GM12878 (cell line): Measurements from ENCODE around the gene ITPR2. TPM values are rescaled to one million over a fixed set of nuclear protein-coding genes. Genes with fewer than 3 reads are reported as not detected.

Experiments
- ATAC-seq: fragments of 200-7000 bp; cut with Tn5 transposase; 3 replicates; pipeline ENCODE4 v1.9.1; 2020; ENCODE audit warnings: mild to moderate bottlenecking, moderate library complexity
- BruUV-seq: library from RNA; stranded (reverse); fragments of 400-500 nt; replicated peaks from 2 replicates; lab custom pipeline; 2021; lab: Mats Ljungman, UMichigan
- CTCF ChIA-PET: fragments of 300-600 bp; sonication (Branson Sonifier 250); formaldehyde crosslinking; extraction: SDS; loops from one replicate; lab custom pipeline; 2021; ENCODE audit warnings: inconsistent platforms; lab: Yijun Ruan, JAX
- POLR2A ChIA-PET: fragments of 350-600 bp; formaldehyde crosslinking; extraction: SDS; loops from one replicate; lab custom pipeline; 2021; ENCODE audit warnings: inconsistent platforms; lab: Charles Lee
- RAD21 ChIA-PET: fragments of 300-600 bp; sonication (Branson Sonifier 250); formaldehyde crosslinking; loops from one replicate; lab custom pipeline; 2023; ENCODE audit warnings: antibody characterized with exemption; ENCODE audit not compliant: unreplicated experiment; lab: Charles Lee
- SMC1A ChIA-PET: fragments of 300-600 bp; sonication (Branson Sonifier 250); formaldehyde crosslinking; loops from one replicate; lab custom pipeline; 2023; ENCODE audit not compliant: unreplicated experiment, uncharacterized antibody; lab: Charles Lee
- DNase-seq: peaks from one replicate; pipeline ENCODE4 v3.0.0-alpha.2; 2011; ENCODE audit warnings: low read depth, low spot score
- FAIRE-seq: peaks from 3 replicates; lab custom pipeline; 2011; peaks lifted over from hg19 to GRCh38; lab: Jason Lieb, UNC
- H2AFZ ChIP-seq: 2 replicates; pipeline ENCODE4 v1.6.0; 2011; ENCODE audit warnings: low read depth, low read length, control low read depth; ENCODE audit not compliant: control insufficient read depth
- H3K27ac ChIP-seq: 2 replicates; pipeline ENCODE4 v1.5.1; 2011; ENCODE audit warnings: control low read depth; ENCODE audit not compliant: control insufficient read depth, insufficient read depth
- H3K27me3 ChIP-seq, 2 experiments: replicated peaks in 1 of 2; 2 replicates each; pipeline versions ENCODE4 v1.6.0 to v1.6.1; 2011; ENCODE audit warnings: low read length in 1 of 2; ENCODE audit not compliant: control insufficient read depth in 2 of 2, insufficient read depth in 2 of 2
- H3K36me3 ChIP-seq, 2 experiments: 2 replicates each; pipeline ENCODE4 v1.5.1; 2011; ENCODE audit warnings: low read length in 1 of 2; ENCODE audit not compliant: control insufficient read depth in 2 of 2, insufficient read depth in 2 of 2
- H3K4me1 ChIP-seq: 2 replicates; pipeline ENCODE4 v1.6.1; 2011; ENCODE audit warnings: mild to moderate bottlenecking, low read length, moderate library complexity, mixed read lengths; ENCODE audit not compliant: control insufficient read depth, insufficient read depth
- H3K4me2 ChIP-seq: 2 replicates; pipeline ENCODE4 v1.6.0; 2011; ENCODE audit warnings: control low read depth; ENCODE audit not compliant: control insufficient read depth, insufficient read depth
- H3K4me3 ChIP-seq: fragments of 200-600 bp; sonication (generic); 2 replicates; pipeline ENCODE4 v1.5.1; 2016
- H3K79me2 ChIP-seq: 2 replicates; pipeline ENCODE4 v1.6.0; 2011; ENCODE audit warnings: low read length; ENCODE audit not compliant: control insufficient read depth, insufficient read depth
- H3K9ac ChIP-seq: 2 replicates; pipeline ENCODE4 v1.8.0; 2011; ENCODE audit warnings: low read length, control low read depth, mixed read lengths; ENCODE audit not compliant: control insufficient read depth, insufficient read depth
- H3K9me3 ChIP-seq: replicated peaks from 3 replicates; pipeline ENCODE4 v1.5.1; 2011; ENCODE audit warnings: mild to moderate bottlenecking, low read length; ENCODE audit not compliant: control insufficient read depth, insufficient read depth
- H4K20me1 ChIP-seq: 2 replicates; pipeline ENCODE4 v1.6.0; 2011; ENCODE audit not compliant: control insufficient read depth, insufficient read depth
- HSF1 ChIP-seq: fragments of 150-350 bp; IDR thresholded peaks from 2 replicates; pipeline ENCODE4 v1.6.1; 2014; ENCODE audit warnings: mild to moderate bottlenecking, low read depth, low read length
- JUNB ChIP-seq: IDR thresholded peaks from 2 replicates; pipeline ENCODE4 v1.6.1; 2016; ENCODE audit warnings: antibody characterized with exemption, mild to moderate bottlenecking
- KLF5 ChIP-seq: fragments of 450-650 bp; IDR thresholded peaks from 2 replicates; pipeline ENCODE4 v1.6.1; 2014; ENCODE audit warnings: mild to moderate bottlenecking; ENCODE audit not compliant: partially characterized antibody
- MTA3 ChIP-seq: IDR thresholded peaks from 2 replicates; pipeline ENCODE4 v1.6.1; 2012; ENCODE audit warnings: low read length, inconsistent platforms, borderline replicate concordance
- POLR2AphosphoS2 ChIP-seq: IDR thresholded peaks from 2 replicates; pipeline ENCODE4 v1.6.1; 2011; ENCODE audit warnings: low read depth, mild to moderate bottlenecking, low read length, improper control_type of control experiment, moderate library complexity
- RELB ChIP-seq: fragments of 450-650 bp; IDR thresholded peaks from 2 replicates; pipeline ENCODE4 v1.6.1; 2017; ENCODE audit warnings: low read depth, mild to moderate bottlenecking, moderate library complexity
- SIN3A ChIP-seq: IDR thresholded peaks from 2 replicates; pipeline ENCODE4 v1.6.1; 2012; ENCODE audit warnings: low read depth, low read length, improper control_type of control experiment
- SKIL ChIP-seq: fragments of 450-650 bp; IDR thresholded peaks from 2 replicates; pipeline ENCODE4 v1.6.1; 2017; ENCODE audit warnings: mild to moderate bottlenecking, low read depth, inconsistent platforms; ENCODE audit not compliant: poor library complexity, severe bottlenecking
- TAF1 ChIP-seq: IDR thresholded peaks from 2 replicates; pipeline ENCODE4 v1.6.1; 2011; ENCODE audit warnings: mild to moderate bottlenecking, low read depth, low read length, borderline replicate concordance
- TCF3 ChIP-seq: IDR thresholded peaks from 2 replicates; pipeline ENCODE4 v1.6.1; 2012; ENCODE audit warnings: low read depth, mild to moderate bottlenecking, low read length, borderline replicate concordance; ENCODE audit not compliant: insufficient read depth
- WGBS: methylation state at CpG from one replicate; pipeline ENCODE4 v1.1.6; 2016; ENCODE audit warnings: low lambda C conversion rate; ENCODE audit not compliant: insufficient replicate concordance, insufficient coverage; ENCODE audit errors: missing lambda C conversion rate; 5-methylcytosine and 5-hydroxymethylcytosine counted together
- in situ Hi-C: fragments of 300-500 bp; cut with MboI; formaldehyde crosslinking; loops from 9 replicates; pipeline ENCODE4 v1.14.3; 2018; ENCODE audit warnings: mixed read lengths
- intact Hi-C: fragments of 100-400 bp; cut with micrococcal nuclease; formaldehyde crosslinking; loops from one replicate; pipeline ENCODE4 v1.14.2; 2022; ENCODE audit not compliant: unreplicated experiment
- polyA plus RNA-seq, 11 experiments: library from polyadenylated mRNA; depleted of rRNA in 4 of 11; unstranded in 6 of 11; stranded (reverse) in 5 of 11; fragments of >200 nt; fragmentation: Nextera tagmentation in 4 of 11; fragmentation: Illumina TruSeq in 1 of 11; extraction: Ambion mirVana in 4 of 11; extraction: Trizol in 1 of 11; gene quantifications; 1 replicate in 1 of 11; 2 replicates in 10 of 11; pipeline versions ENCODE4 v1.2.1 to v1.2.3, GENCODE V29; 2011 to 2016; ENCODE audit warnings: inconsistent platforms in 2 of 11, missing spikeins in 2 of 11, low read depth in 1 of 11
- total RNA-seq, 4 experiments: library from RNA; depleted of rRNA in 3 of 4; stranded (reverse); fragments of >200 nt in 3 of 4; fragmentation: Illumina TruSeq in 1 of 4; extraction: Trizol in 1 of 4; gene quantifications; 2 replicates each; pipeline versions ENCODE4 v1.2.1 to v1.2.3, GENCODE V29; 2013 to 2021

Gene ITPR2
- total and polyA plus RNA-seq, 10 of the 15 experiments (the other 5 are each of a cell fraction or from before 2014, with no cell fraction given) = 7.5 to 76.2 (median 47.1) TPM

GRCh38 chr12:26803552-26803951 is 29.4 kb downstream of the ITPR2 start:
- TF ChIP-seq TCF3 (no peak), SIN3A (no peak), TAF1 (no peak), SKIL (no peak), HSF1 (no peak), MTA3 (no peak), POLR2AphosphoS2 (no peak), RELB (no peak), KLF5 (no peak), JUNB (no peak)
- Histone ChIP-seq H4K20me1 (no peaks in the 10 kb centered on the region), H3K27me3 (no peaks in the 10 kb centered on the region), H2AFZ (no peak overlapping the region), H3K36me3 (peaks cover 7 to 8% of the 10 kb centered on the region in 2 experiments; a peak in 2 of 4 replicates), H3K4me1 (peaks cover 22% of the 10 kb centered on the region), H3K9me3 (peaks cover 2% of the 10 kb centered on the region; the same call in 1 of the 3 replicates), H3K4me3 (no peak overlapping the region), H3K4me2 (no peak overlapping the region), H3K9ac (no peak overlapping the region), H3K79me2 (peaks cover 35% of the 10 kb centered on the region), H3K27ac (no peak overlapping the region)
- FAIRE-seq (no peak), DNase-seq (no peak), ATAC-seq (no peak)
- 77% methylated on average over 2 of the region's 2 CpGs for WGBS
- SMC1A ChIA-PET = interaction anchor here (0.6 to 7.2 kb wide), 9 partner anchors 9 to 685 kb away, joined by 3 to 29 read pairs (median 3); no protein-coding TSS in a partner anchor
- BruUV-seq = no TSS peak
- POLR2A ChIA-PET = interaction anchor here (1.0 to 1.1 kb wide), 2 partner anchors 15 to 34 kb away, joined by 3 read pairs; no protein-coding TSS in a partner anchor
- RAD21 ChIA-PET = interaction anchor here (1.0 to 1.7 kb wide), 4 partner anchors 22 to 81 kb away, joined by 3 to 5 read pairs (median 3); no protein-coding TSS in a partner anchor
- intact Hi-C loops = no loop called here
- CTCF ChIA-PET = interaction anchor here (0.6 to 1.3 kb wide), 4 partner anchors 25 to 71 kb away, joined by 3 to 4 read pairs (median 3); no protein-coding TSS in a partner anchor
- in situ Hi-C loops = no loop called here
